ENCODE data around the gene E2F4.

Gene E2F4

GRCh38 chr16:67157892-67158635 lies 33.9 kb upstream of the E2F4 start:
- DNase-seq (ENCODE audit: low spot score), result no peak

- no peak for DNase-seq (ENCODE audit: low spot score)
Measured at GRCh38 chr16:67158637-67159600, 33.0 kb upstream of the E2F4 start.

GRCh38 chr16:67161595-67162058 lies 30.3 kb upstream of the E2F4 start:
- no peak for DNase-seq (ENCODE audit: low spot score)

GRCh38 chr16:67162506-67163163 lies 29.3 kb upstream of the E2F4 start:
- no peak for DNase-seq (ENCODE audit: low spot score)

GRCh38 chr16:67163164-67163998 lies 28.6 kb upstream of the E2F4 start:
- peak; percentile 73 for DNase-seq (ENCODE audit: low spot score)

- no peak for DNase-seq (ENCODE audit: low spot score)
Measured at GRCh38 chr16:67163999-67164558, 27.9 kb upstream of the E2F4 start.

- DNase-seq (ENCODE audit: low spot score), result peak; percentile 81
Measured at GRCh38 chr16:67164599-67165061, 27.3 kb upstream of the E2F4 start, which contains the start of gene HSF4. Gene HSF4 (plus strand): TSS chr16:67164745. CDS start chr16:67164812, 67 bp downstream.

- DNase-seq (ENCODE audit: low spot score), result no peak
Measured at GRCh38 chr16:67165121-67166078, 26.6 kb upstream of the E2F4 start.

GRCh38 chr16:67166110-67166547 lies 25.8 kb upstream of the E2F4 start:
- no peak for DNase-seq (ENCODE audit: low spot score)

- DNase-seq (ENCODE audit: low spot score), result no peak
Measured at GRCh38 chr16:67166598-67167168, 25.3 kb upstream of the E2F4 start.

GRCh38 chr16:67167588-67167987 lies 24.4 kb upstream of the E2F4 start:
- DNase-seq (ENCODE audit: low spot score), result no peak

- no peak for DNase-seq (ENCODE audit: low spot score)
Measured at GRCh38 chr16:67169011-67169451, 22.9 kb upstream of the E2F4 start.

GRCh38 chr16:67169642-67170167 lies 22.2 kb upstream of the E2F4 start:
- no peak for DNase-seq (ENCODE audit: low spot score)

- DNase-seq (ENCODE audit: low spot score), result peak; percentile 90
Measured at GRCh38 chr16:67170168-67170948, 21.6 kb upstream of the E2F4 start, which contains the start of gene NOL3. Gene NOL3 (plus strand): TSS chr16:67170538.

GRCh38 chr16:67170949-67171649 lies 20.9 kb upstream of the E2F4 start:
- DNase-seq (ENCODE audit: low spot score), result no peak

- DNase-seq (ENCODE audit: low spot score), result no peak
Measured at GRCh38 chr16:67173323-67173722, 18.6 kb upstream of the E2F4 start.
